Mucosa of descending colon (tissue), 3 donors: ENCODE data around the gene ERP44. TPM values are rescaled to one million over a fixed set of nuclear protein-coding genes. Genes with fewer than 3 reads are reported as not detected.

ENCODE experiments used
- ATAC-seq: fragments of 200-7000 bp; cut with Tn5 transposase; one replicate; pipeline ENCODE4 v1.9.1; 2020; ENCODE audit warnings: mild to moderate bottlenecking, moderate library complexity
- DNase-seq, 3 donors: peaks; one replicate each; pipeline ENCODE4 v3.0.0-alpha.2; 2020
- H3K36me3 ChIP-seq: fragments of 200-600 bp; one replicate; pipeline ENCODE4 v1.8.0; 2021; ENCODE audit warnings: low read depth, mild to moderate bottlenecking
- H3K4me1 ChIP-seq: fragments of 200-600 bp; one replicate; pipeline ENCODE4 v1.8.0; 2021; ENCODE audit warnings: low read depth, mild to moderate bottlenecking
- H3K4me3 ChIP-seq: fragments of 200-600 bp; one replicate; pipeline ENCODE4 v1.8.0; 2021; ENCODE audit warnings: mild to moderate bottlenecking
- H3K9me3 ChIP-seq: fragments of 200-600 bp; one replicate; pipeline ENCODE4 v1.8.0; 2021; ENCODE audit warnings: mild to moderate bottlenecking
- CTCF ChIP-seq: fragments of 200-600 bp; IDR thresholded peaks from one replicate; pipeline ENCODE4 v1.8.0; 2022; ENCODE audit warnings: antibody characterized with exemption, mild to moderate bottlenecking
- intact Hi-C, 2 donors: fragments of 100-400 bp; cut with DNase I in 1 of 2; cut with micrococcal nuclease in 1 of 2; formaldehyde crosslinking; loops; one replicate each; pipeline versions ENCODE4 v1.11.0 to v1.11.1; 2022; cut with DNase I, micrococcal nuclease
- total RNA-seq, 3 donors: library from RNA; stranded (reverse); fragmentation: NEBNext Ultra II Directional in 2 of 3; extraction: Animal tissue kit (Norgen Biotek cat#: 25700) in 2 of 3; gene quantifications; one replicate each; pipeline versions ENCODE4 v1.2.1 to v1.2.4, GENCODE V29; 2021 to 2023
- donor health status: DM: no; HTN: no; CAD: no; lungs with moderate emphysema.
- donor health status: DM: no; HTN: no; CAD: no.
- donor health status: DM: no; HTN: yes; CAD: no.

Gene ERP44
- total RNA-seq, 3 donors from 2014 or later, result 19.5 to 29.7 (median 26.4) TPM

- H3K36me3 ChIP-seq, result no peaks in the 10 kb centered on the region
- DNase-seq (no peak), ATAC-seq (no peak)
- H3K4me1 ChIP-seq, result peaks cover 3% of the 10 kb centered on the region
- intact Hi-C loops, result no loop called here
- H3K4me3 ChIP-seq, result no peak overlapping the region
- H3K9me3 ChIP-seq, result no peaks in the 10 kb centered on the region
- no peak for TF ChIP-seq CTCF
Observed at GRCh38 chr9:99948482-99948881, 150.3 kb downstream of the ERP44 start.

DNA sequence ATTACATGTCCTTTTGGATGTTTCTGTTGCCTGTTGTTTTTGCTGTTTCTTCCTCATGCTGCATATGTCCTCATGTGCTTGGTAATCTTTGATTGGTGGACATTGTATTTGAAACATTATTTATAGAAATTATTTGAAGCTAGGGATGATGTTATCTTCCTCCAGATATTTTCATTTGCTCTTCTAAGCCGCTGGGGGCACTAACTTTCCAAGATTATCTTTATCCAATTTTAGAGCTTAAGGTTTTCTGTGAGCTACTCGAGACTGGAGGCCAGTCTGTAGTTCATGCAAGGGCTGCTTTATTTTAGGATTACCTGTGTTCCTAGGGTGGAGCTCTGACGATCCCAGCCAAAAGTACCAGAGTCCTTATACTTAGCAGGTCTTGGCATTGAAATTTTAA is 151.4 kb downstream of the ERP44 start:
- Histone ChIP-seq H3K4me3 (no peak overlapping the region), H3K9me3 (no peaks in the 10 kb centered on the region), H3K4me1 (peaks cover 3% of the 10 kb centered on the region), H3K36me3 (no peaks in the 10 kb centered on the region)
- ATAC-seq (no peak), DNase-seq (no peak)
- TF ChIP-seq CTCF, result no peak
- intact Hi-C loops, result no loop called here

- no peak for DNase-seq
- no peak for TF ChIP-seq CTCF
- intact Hi-C loops, result no loop called here
- Histone ChIP-seq H3K36me3 (no peaks in the 10 kb centered on the region), H3K4me1 (no peaks in the 10 kb centered on the region), H3K4me3 (no peak overlapping the region), H3K9me3 (peaks cover 6% of the 10 kb centered on the region)
- ATAC-seq, result no peak
Observed at GRCh38 chr9:99936947-99937587, 161.7 kb downstream of the ERP44 start.

GRCh38 chr9:99931155-99931840 is 167.5 kb downstream of the ERP44 start:
- H3K36me3 ChIP-seq, result no peaks in the 10 kb centered on the region
- no peak overlapping the region for H3K4me3 ChIP-seq
- DNase-seq, result no peak
- peaks cover under 1% of the 10 kb centered on the region for H3K9me3 ChIP-seq
- no peak for TF ChIP-seq CTCF
- intact Hi-C loops, result no loop called here
- H3K4me1 ChIP-seq, result no peaks in the 10 kb centered on the region
- ATAC-seq, result no peak

GRCh38 chr9:99929652-99930051 is 169.1 kb downstream of the ERP44 start:
- intact Hi-C loops, result no loop called here

More at GRCh38 chr9:99929652-99930051, 169.1 kb downstream of the ERP44 start:
- no peak for TF ChIP-seq CTCF
- Histone ChIP-seq H3K4me1 (no peaks in the 10 kb centered on the region), H3K36me3 (no peaks in the 10 kb centered on the region), H3K4me3 (no peak overlapping the region), H3K9me3 (peaks cover 13% of the 10 kb centered on the region)
- DNase-seq (no peak), ATAC-seq (no peak)

Other genes with a start within 250 kb of the ERP44 start
- 10 to 100 TPM; 29.0 to 52.8 (median 46.9) TPM for gene STX17, start 192.3 kb downstream of the ERP44 start, total RNA-seq
- gene INVS, start 243 bp upstream of the ERP44 start, total RNA-seq, result 10 to 100 TPM; 16.8 to 24.0 (median 19.3) TPM